Esophagus squamous epithelium (tissue), 5 donors: Measurements from ENCODE around the gene RHOU. TPM values are rescaled to one million over a fixed set of nuclear protein-coding genes. Genes with fewer than 3 reads are reported as not detected.

ENCODE experiments used
- DNase-seq: peaks from one replicate; lab custom pipeline; 2025; lab: John Stamatoyannopoulos, UW
- H3K27ac ChIP-seq, 4 donors: fragments of 200-600 bp; sonication (generic); one replicate each; pipeline ENCODE4 v1.5.1; 2016 to 2019; ENCODE audit warnings: mild to moderate bottlenecking in 1 of 4
- H3K27me3 ChIP-seq, 4 donors: fragments of 200-600 bp; sonication (generic); 1 replicate in 3 of 4; 2 replicates in 1 of 4; pipeline versions ENCODE4 v1.5.1 to v1.6.0; 2017 to 2021; ENCODE audit warnings: antibody characterized with exemption in 1 of 4
- H3K36me3 ChIP-seq, 3 donors: fragments of 200-600 bp; sonication (generic); one replicate each; pipeline ENCODE4 v1.5.1; 2016 to 2019
- H3K4me1 ChIP-seq, 3 donors: fragments of 200-600 bp; sonication (generic); one replicate each; pipeline ENCODE4 v1.5.1; 2017 to 2019
- H3K4me3 ChIP-seq, 4 donors: fragments of 200-600 bp; sonication (generic); 1 replicate in 3 of 4; 2 replicates in 1 of 4; pipeline ENCODE4 v1.5.1; 2016 to 2019; ENCODE audit warnings: mild to moderate bottlenecking in 2 of 4, moderate library complexity in 1 of 4
- H3K9me3 ChIP-seq, 3 donors: fragments of 200-600 bp; sonication (generic); one replicate each; pipeline ENCODE4 v1.5.1; 2016 to 2019
- POLR2A ChIP-seq, 4 donors: fragments of 450-650 bp; IDR thresholded peaks; one replicate each; pipeline ENCODE4 v1.6.1; 2017; ENCODE audit warnings: antibody characterized with exemption in 4 of 4, mild to moderate bottlenecking in 4 of 4, moderate library complexity in 3 of 4
- WGBS, 2 donors: methylation state at CpG; one replicate each; pipeline ENCODE4 v1.1.5; 2018; 5-methylcytosine and 5-hydroxymethylcytosine counted together
- intact Hi-C: fragments of 100-400 bp; cut with DNase I; formaldehyde crosslinking; loops from one replicate; pipeline ENCODE4 v1.15.0; 2022
- total RNA-seq, 4 donors: library from RNA; depleted of rRNA; stranded (reverse); fragments of >200 nt; gene quantifications; one replicate each; pipeline ENCODE4 v1.1.0, GENCODE V29; 2016
- TF ChIP-seq, protein P1 (sequence below), 6 experiments: fragments of 450-650 bp in 4 of 6; fragments of 200-600 bp in 2 of 6; sonication (generic) in 2 of 6; IDR thresholded peaks; one replicate each; pipeline ENCODE4 v1.5.1; 2016 to 2019; ENCODE audit warnings: antibody characterized with exemption in 6 of 6, mild to moderate bottlenecking in 4 of 6, moderate library complexity in 4 of 6
- donor health status: DM: yes; HTN: yes; CAD: no.

Gene RHOU
- total RNA-seq, 4 donors from 2014 or later: 0.27 to 9.2 (median 2.5) TPM

DNA sequence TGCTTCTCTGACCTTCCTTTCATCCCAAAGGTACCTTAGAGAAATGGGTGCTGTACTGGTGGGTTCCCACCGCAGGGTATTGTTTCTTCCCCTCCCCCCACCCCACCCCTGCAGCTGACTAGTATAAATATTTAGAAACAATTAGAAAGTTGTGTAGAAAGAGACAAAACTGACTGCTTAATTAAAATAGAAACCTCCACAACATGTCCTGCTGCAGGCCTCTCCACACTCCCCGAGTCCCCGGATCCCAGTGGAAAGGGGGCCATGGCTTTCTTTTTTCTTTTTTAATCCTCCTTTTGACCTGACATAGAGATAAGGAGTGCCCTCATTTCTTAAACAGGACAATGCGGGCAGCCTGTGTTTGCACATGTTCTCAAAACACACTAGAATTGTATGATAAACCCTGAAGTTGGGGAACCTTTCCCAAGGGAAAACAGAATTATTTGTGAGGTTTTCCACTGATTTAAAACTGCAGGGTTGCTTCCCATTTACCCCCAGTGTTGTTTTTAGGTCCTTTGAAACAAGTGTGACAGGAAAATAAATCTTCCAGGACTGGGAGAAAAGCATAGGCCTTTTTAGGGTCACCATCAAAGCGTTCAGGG lies 1.7 kb downstream of the RHOU start:
- Histone ChIP-seq H3K4me3 (peak overlapping the region; percentile 63 to 97 (median 78)), H3K27ac (peak overlapping the region in 3 of 4 donors; percentile 60 to 92 (median 73)), H3K9me3 (no peaks in the 10 kb centered on the region), H3K36me3 (no peaks in the 10 kb centered on the region), H3K4me1 (peaks cover 0 to 46% (median 10%) of the 10 kb centered on the region in 3 donors), H3K27me3 (peaks cover 0 to 33% (median 0%) of the 10 kb centered on the region in 4 donors)
- intact Hi-C loops: loop anchor here (5.0 to 10.0 kb wide), 2 partner anchors 418 to 490 kb away; no protein-coding TSS in a partner anchor
- 71 to 73% methylated on average over 5 of the region's 5 CpGs for WGBS, 2 donors
- DNase-seq: no peak
- TF ChIP-seq, protein P1, sequence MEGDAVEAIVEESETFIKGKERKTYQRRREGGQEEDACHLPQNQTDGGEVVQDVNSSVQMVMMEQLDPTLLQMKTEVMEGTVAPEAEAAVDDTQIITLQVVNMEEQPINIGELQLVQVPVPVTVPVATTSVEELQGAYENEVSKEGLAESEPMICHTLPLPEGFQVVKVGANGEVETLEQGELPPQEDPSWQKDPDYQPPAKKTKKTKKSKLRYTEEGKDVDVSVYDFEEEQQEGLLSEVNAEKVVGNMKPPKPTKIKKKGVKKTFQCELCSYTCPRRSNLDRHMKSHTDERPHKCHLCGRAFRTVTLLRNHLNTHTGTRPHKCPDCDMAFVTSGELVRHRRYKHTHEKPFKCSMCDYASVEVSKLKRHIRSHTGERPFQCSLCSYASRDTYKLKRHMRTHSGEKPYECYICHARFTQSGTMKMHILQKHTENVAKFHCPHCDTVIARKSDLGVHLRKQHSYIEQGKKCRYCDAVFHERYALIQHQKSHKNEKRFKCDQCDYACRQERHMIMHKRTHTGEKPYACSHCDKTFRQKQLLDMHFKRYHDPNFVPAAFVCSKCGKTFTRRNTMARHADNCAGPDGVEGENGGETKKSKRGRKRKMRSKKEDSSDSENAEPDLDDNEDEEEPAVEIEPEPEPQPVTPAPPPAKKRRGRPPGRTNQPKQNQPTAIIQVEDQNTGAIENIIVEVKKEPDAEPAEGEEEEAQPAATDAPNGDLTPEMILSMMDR (IDR thresholded peaks at IDR 0.05): no peak

DNA sequence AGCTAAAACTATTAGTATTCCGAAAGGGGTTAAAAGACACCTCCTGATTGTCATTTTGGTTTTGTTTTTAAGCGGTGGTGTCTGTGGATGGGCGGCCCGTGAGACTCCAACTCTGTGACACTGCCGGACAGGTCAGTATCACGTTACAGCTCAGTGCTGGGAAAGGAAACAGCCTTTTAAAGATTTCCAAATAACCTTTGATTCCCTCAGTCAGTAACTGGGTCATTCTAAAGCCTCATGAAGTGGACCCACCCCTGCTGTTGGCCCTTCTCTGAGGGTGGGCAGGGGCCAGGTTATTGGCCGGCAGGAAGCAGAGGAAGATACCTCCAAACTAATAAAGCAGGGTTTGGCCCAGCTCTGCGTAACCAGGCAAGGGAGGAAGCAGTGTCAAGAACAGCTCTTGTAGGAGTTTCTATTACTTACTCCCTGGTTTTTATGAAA lies 2.3 kb downstream of the RHOU start:
- Histone ChIP-seq H3K4me1 (peaks cover 0 to 46% (median 10%) of the 10 kb centered on the region in 3 donors), H3K9me3 (no peaks in the 10 kb centered on the region), H3K4me3 (peak overlapping the region in 3 of 4 donors; percentile 70 to 97 (median 86)), H3K36me3 (no peaks in the 10 kb centered on the region), H3K27ac (peak overlapping the region in 3 of 4 donors; percentile 60 to 92 (median 73)), H3K27me3 (peaks cover 0 to 29% (median 0%) of the 10 kb centered on the region in 4 donors)
- 67 to 71% methylated on average over 8 of the region's 8 CpGs for WGBS, 2 donors
- no peak for TF ChIP-seq POLR2A (IDR thresholded peaks at IDR 0.05)
- TF ChIP-seq, protein P1 (IDR thresholded peaks at IDR 0.05): no peak
- intact Hi-C loops: loop anchor here (5.0 to 10.0 kb wide), 2 partner anchors 417 to 490 kb away; no protein-coding TSS in a partner anchor
- DNase-seq: no peak

DNA sequence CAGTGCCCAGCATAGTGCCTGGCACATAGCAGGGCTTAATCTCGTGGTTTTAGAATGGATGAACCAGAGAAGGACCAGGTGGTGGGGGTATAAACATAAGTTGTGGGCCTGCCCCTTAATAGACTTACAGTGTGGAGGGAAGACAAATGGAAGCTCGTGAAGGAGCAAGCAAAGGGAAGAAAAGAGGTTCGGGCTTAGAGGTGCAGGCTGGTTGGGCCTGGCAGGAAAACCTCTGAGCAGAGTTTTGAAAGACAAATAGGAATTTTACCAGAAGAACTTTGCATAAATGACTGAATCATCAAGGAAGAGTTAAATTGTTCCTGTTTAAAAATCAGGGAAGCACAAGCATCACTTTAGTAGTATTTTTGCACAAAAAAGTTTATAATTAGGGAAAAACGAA lies 4.5 kb downstream of the RHOU start:
- Histone ChIP-seq H3K9me3 (no peaks in the 10 kb centered on the region), H3K27me3 (peaks cover 0 to 19% (median 0%) of the 10 kb centered on the region in 4 donors), H3K4me1 (peaks cover 0 to 43% (median 8%) of the 10 kb centered on the region in 3 donors), H3K36me3 (peaks cover 0 to 17% (median 0%) of the 10 kb centered on the region in 3 donors), H3K4me3 (no peak overlapping the region), H3K27ac (no peak overlapping the region)
- intact Hi-C loops: loop anchor here (5.0 to 10.0 kb wide), 2 partner anchors 415 to 487 kb away; no protein-coding TSS in a partner anchor
- WGBS, 2 donors: 70 to 79% methylated on average over 3 to 4 of the region's 4 CpGs
- no peak for DNase-seq
- TF ChIP-seq, protein P1 (IDR thresholded peaks at IDR 0.05): no peak

DNA sequence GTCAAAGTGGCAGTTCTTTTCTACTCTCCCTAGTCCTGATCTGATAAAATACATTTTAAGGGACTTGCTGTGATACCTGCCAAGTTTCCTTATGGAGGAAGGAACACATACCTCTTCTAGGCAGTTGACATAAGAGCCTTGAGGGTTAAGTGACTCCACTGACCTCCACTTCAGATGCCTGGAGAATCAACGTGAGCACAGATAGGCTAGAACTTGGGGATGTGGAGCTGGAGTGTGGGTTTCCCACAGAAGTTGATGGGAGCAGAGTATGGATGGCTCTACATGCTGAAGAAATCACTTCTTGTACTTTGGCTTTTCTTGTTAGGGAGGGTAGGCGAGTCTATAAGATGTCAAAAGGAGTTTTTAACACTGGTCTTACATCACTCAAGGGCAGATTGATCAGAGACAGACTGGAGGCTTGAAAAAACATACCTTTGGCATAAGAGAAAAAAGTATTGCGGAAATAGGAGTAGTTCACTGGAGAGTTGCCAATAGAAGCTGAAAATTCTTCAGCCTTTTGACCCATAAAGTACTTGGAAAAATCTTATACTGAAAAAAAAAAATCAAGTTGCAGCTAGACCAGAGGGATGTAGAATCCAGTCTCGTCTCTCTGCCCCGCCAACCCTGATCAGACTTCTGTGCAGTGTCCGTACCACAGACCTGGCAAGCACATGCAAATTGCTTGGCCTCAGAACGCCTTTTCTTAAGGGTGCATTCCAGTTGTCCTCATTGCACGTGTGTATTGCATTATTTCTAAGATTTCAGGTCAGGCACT lies 5.5 kb downstream of the RHOU start:
- H3K9me3 ChIP-seq: no peaks in the 10 kb centered on the region
- TF ChIP-seq, protein P1 (IDR thresholded peaks at IDR 0.05): no peak
- TF ChIP-seq POLR2A (IDR thresholded peaks at IDR 0.05): no peak
- no peak overlapping the region for H3K27ac ChIP-seq
- peaks cover 0 to 34% (median 3%) of the 10 kb centered on the region in 3 donors for H3K4me1 ChIP-seq
- 68 to 81% methylated on average over 8 of the region's 8 CpGs for WGBS, 2 donors
- H3K27me3 ChIP-seq: peaks cover 0 to 10% (median 0%) of the 10 kb centered on the region in 4 donors
- DNase-seq: no peak
- intact Hi-C loops: no loop called here
- peaks cover 0 to 19% (median 0%) of the 10 kb centered on the region in 3 donors for H3K36me3 ChIP-seq
- no peak overlapping the region for H3K4me3 ChIP-seq
